Panc1 (cell line): ENCODE results near the gene DDAH2. TPM values are rescaled to one million over a fixed set of nuclear protein-coding genes. Genes with fewer than 3 reads are reported as not detected.

ENCODE experiments used
- ATAC-seq: fragments of 200-7000 bp; cut with Tn5 transposase; 2 replicates; pipeline ENCODE4 v1.9.1; 2020; ENCODE audit warnings: mild to moderate bottlenecking, moderate library complexity
- BruUV-seq: library from RNA; stranded (reverse); fragments of 400-500 nt; replicated peaks from 2 replicates; lab custom pipeline; 2021; lab: Mats Ljungman, UMichigan
- CTCF ChIA-PET: fragments of 300-600 bp; sonication (Branson Sonifier 250); formaldehyde crosslinking; loops from one replicate; lab custom pipeline; 2022; ENCODE audit warnings: antibody characterized with exemption; lab: Charles Lee
- POLR2A ChIA-PET: fragments of 300-600 bp; sonication (Branson Sonifier 250); formaldehyde crosslinking; loops from one replicate; lab custom pipeline; 2022; ENCODE audit warnings: antibody characterized with exemption; lab: Charles Lee
- DNase-seq: peaks from one replicate; pipeline ENCODE4 v3.0.0-alpha.2; 2010; ENCODE audit warnings: low read depth, low spot score
- H3K27ac ChIP-seq: 2 replicates; pipeline ENCODE4 v1.5.1; 2011; ENCODE audit warnings: mild to moderate bottlenecking, low read length, inconsistent platforms
- H3K27me3 ChIP-seq: fragments of 200-500 bp; sonication (Bioruptor generic); 2 replicates; pipeline ENCODE4 v1.6.0; 2014; ENCODE audit warnings: low read length, inconsistent platforms; ENCODE audit not compliant: control insufficient read depth, insufficient read depth
- H3K36me3 ChIP-seq: fragments of 200-500 bp; sonication (Bioruptor generic); 2 replicates; pipeline ENCODE4 v1.5.1; 2014; ENCODE audit warnings: inconsistent platforms, mild to moderate bottlenecking, low read length, moderate library complexity; ENCODE audit not compliant: control insufficient read depth, insufficient read depth
- H3K4me1 ChIP-seq: 2 replicates; pipeline ENCODE4 v1.5.1; 2011; ENCODE audit warnings: inconsistent platforms, mild to moderate bottlenecking, low read length, moderate library complexity; ENCODE audit not compliant: control insufficient read depth, insufficient read depth
- H3K4me3 ChIP-seq, 2 experiments: 2 replicates each; pipeline ENCODE4 v1.5.1; 2011 to 2012; ENCODE audit warnings: low read depth in 2 of 2, low read length in 2 of 2, mild to moderate bottlenecking in 2 of 2, inconsistent platforms in 1 of 2, moderate library complexity in 1 of 2
- H3K9me3 ChIP-seq: fragments of 200-500 bp; sonication (Bioruptor generic); 2 replicates; pipeline ENCODE4 v1.5.1; 2014; ENCODE audit warnings: low read depth, mild to moderate bottlenecking, inconsistent platforms, low read length, moderate library complexity; ENCODE audit not compliant: control insufficient read depth, insufficient read depth
- POLR2AphosphoS5 ChIP-seq: IDR thresholded peaks from 2 replicates; pipeline ENCODE4 v1.6.1; 2012; ENCODE audit warnings: mild to moderate bottlenecking, low read depth, low read length, moderate library complexity
- SIN3A ChIP-seq: IDR thresholded peaks from 2 replicates; pipeline ENCODE4 v1.6.1; 2012; ENCODE audit warnings: low read depth, mild to moderate bottlenecking, low read length, moderate library complexity, borderline replicate concordance; ENCODE audit not compliant: insufficient read depth
- TCF7L2 ChIP-seq: IDR thresholded peaks from 2 replicates; pipeline ENCODE4 v1.6.1; 2011; ENCODE audit warnings: mild to moderate bottlenecking, low read depth, low read length, inconsistent platforms
- in situ Hi-C: cut with HindIII; loops from 2 replicates; pipeline ENCODE4 v1.10.0; 2016; ENCODE audit warnings: low sequenced_read_pairs, low pct_unique_long_range_greater_than_20kb
- intact Hi-C: fragments of 100-400 bp; cut with micrococcal nuclease; formaldehyde crosslinking; loops from one replicate; pipeline ENCODE4 v1.10.0; 2022; ENCODE audit not compliant: unreplicated experiment
- total RNA-seq: library from RNA; stranded (reverse); gene quantifications from one replicate; pipeline ENCODE4 v1.2.1, GENCODE V29; 2021; ENCODE audit not compliant: unreplicated experiment
- TF ChIP-seq, protein P1 (sequence below), 2 experiments: IDR thresholded peaks; 2 replicates each; pipeline ENCODE4 v1.6.1; 2011 to 2012; ENCODE audit warnings: low read depth in 2 of 2, control low read depth in 1 of 2, low read length in 1 of 2, mild to moderate bottlenecking in 1 of 2, moderate library complexity in 1 of 2; ENCODE audit not compliant: insufficient read depth in 1 of 2
- TF ChIP-seq, protein P2 (sequence below): fragments of 450-650 bp; IDR thresholded peaks from 2 replicates; pipeline ENCODE4 v1.5.1; 2017; ENCODE audit warnings: mild to moderate bottlenecking

DDAH2 gene
- total RNA-seq, 1 experiment from 2014 or later: 104 TPM

DNA sequence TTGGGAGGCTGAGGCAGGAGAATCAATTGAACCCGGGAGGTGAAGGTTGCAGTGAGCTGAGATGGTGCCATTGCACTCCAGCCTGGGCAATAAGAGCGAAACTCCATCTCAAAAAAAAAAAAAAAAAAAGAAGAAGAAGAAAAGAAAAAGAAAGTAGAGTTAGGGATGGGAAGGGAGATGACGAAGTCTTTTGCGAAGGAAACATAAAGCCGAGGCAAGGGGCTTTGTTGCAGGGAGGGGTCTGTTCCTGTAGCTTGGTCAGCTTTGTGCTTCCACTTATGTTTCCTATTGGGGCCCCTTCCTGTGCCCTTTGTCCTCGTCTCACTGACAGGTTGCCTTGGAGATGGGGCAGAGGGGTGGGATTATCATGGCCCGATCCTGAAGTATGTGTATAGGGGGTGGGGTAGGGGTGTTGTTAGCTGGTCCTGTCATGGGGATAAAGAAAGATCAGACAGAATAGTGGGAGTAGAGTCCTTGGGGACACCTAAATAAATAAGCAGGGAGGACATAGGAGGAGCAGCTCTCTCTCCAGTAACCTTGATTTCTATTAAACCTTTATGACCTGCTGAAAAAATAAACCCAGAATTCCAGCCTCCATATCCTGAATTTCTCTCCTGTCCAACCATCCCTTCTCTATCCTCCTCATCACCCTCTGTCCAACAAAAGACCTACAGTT lies 8.4 kb upstream of the DDAH2 start:
- H3K27ac ChIP-seq: peak overlapping the region; percentile 100
- intact Hi-C loops: loop anchor here (10.0 kb wide), 1 partner anchor 97 kb away; no protein-coding TSS in a partner anchor
- DNase-seq (no peak), ATAC-seq (no peak)
- H3K27me3 ChIP-seq: no peaks in the 10 kb centered on the region
- in situ Hi-C loops: no loop called here
- peaks cover 16% of the 10 kb centered on the region for H3K36me3 ChIP-seq
- no peaks in the 10 kb centered on the region for H3K9me3 ChIP-seq
- no TSS peak for BruUV-seq
- H3K4me3 ChIP-seq: peak overlapping the region; percentile 6 to 90; a peak in 3 of 4 replicates
- TF ChIP-seq, protein P1, sequence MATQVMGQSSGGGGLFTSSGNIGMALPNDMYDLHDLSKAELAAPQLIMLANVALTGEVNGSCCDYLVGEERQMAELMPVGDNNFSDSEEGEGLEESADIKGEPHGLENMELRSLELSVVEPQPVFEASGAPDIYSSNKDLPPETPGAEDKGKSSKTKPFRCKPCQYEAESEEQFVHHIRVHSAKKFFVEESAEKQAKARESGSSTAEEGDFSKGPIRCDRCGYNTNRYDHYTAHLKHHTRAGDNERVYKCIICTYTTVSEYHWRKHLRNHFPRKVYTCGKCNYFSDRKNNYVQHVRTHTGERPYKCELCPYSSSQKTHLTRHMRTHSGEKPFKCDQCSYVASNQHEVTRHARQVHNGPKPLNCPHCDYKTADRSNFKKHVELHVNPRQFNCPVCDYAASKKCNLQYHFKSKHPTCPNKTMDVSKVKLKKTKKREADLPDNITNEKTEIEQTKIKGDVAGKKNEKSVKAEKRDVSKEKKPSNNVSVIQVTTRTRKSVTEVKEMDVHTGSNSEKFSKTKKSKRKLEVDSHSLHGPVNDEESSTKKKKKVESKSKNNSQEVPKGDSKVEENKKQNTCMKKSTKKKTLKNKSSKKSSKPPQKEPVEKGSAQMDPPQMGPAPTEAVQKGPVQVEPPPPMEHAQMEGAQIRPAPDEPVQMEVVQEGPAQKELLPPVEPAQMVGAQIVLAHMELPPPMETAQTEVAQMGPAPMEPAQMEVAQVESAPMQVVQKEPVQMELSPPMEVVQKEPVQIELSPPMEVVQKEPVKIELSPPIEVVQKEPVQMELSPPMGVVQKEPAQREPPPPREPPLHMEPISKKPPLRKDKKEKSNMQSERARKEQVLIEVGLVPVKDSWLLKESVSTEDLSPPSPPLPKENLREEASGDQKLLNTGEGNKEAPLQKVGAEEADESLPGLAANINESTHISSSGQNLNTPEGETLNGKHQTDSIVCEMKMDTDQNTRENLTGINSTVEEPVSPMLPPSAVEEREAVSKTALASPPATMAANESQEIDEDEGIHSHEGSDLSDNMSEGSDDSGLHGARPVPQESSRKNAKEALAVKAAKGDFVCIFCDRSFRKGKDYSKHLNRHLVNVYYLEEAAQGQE (IDR thresholded peaks at IDR 0.05; ENCODE audit: insufficient read depth in 1 of 2, low read depth in 2 of 2, low read length in 1 of 2): no peak
- no peak for TF ChIP-seq TCF7L2
- TF ChIP-seq, protein P2, sequence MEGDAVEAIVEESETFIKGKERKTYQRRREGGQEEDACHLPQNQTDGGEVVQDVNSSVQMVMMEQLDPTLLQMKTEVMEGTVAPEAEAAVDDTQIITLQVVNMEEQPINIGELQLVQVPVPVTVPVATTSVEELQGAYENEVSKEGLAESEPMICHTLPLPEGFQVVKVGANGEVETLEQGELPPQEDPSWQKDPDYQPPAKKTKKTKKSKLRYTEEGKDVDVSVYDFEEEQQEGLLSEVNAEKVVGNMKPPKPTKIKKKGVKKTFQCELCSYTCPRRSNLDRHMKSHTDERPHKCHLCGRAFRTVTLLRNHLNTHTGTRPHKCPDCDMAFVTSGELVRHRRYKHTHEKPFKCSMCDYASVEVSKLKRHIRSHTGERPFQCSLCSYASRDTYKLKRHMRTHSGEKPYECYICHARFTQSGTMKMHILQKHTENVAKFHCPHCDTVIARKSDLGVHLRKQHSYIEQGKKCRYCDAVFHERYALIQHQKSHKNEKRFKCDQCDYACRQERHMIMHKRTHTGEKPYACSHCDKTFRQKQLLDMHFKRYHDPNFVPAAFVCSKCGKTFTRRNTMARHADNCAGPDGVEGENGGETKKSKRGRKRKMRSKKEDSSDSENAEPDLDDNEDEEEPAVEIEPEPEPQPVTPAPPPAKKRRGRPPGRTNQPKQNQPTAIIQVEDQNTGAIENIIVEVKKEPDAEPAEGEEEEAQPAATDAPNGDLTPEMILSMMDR: no peak
- TF ChIP-seq POLR2AphosphoS5: no peak; the same call in 1 of the 2 replicates
- TF ChIP-seq SIN3A: no peak
- ChIA-PET CTCF (no interaction called here), POLR2A (interaction anchor here (0.7 to 1.7 kb wide), 4 partner anchors 15 to 160 kb away, joined by 3 to 6 read pairs (median 4); no protein-coding TSS in a partner anchor)
- H3K4me1 ChIP-seq: peaks cover 48% of the 10 kb centered on the region

- Histone ChIP-seq H3K36me3 (peaks cover 17% of the 10 kb centered on the region), H3K4me1 (peaks cover 50% of the 10 kb centered on the region), H3K27ac (peak overlapping the region; percentile 100), H3K27me3 (no peaks in the 10 kb centered on the region), H3K9me3 (no peaks in the 10 kb centered on the region), H3K4me3 (peak overlapping the region; percentile 99 to 100)
- in situ Hi-C loops: no loop called here
- ATAC-seq (no peak), DNase-seq (no peak)
- TF ChIP-seq POLR2AphosphoS5 (no peak), SIN3A (no peak)
- ChIA-PET CTCF (interaction anchor here (0.6 kb wide), 1 partner anchor 153 kb away, joined by 3 read pairs; no protein-coding TSS in a partner anchor), POLR2A (interaction anchor here (0.6 kb wide), 1 partner anchor 78 kb away, joined by 10 read pairs; the partner anchor contains the start of gene HSPA1L)
- BruUV-seq: no TSS peak
- intact Hi-C loops: loop anchor here (10.0 kb wide), 1 partner anchor 98 kb away; no protein-coding TSS in a partner anchor
Measured at GRCh38 chr6:31736768-31737314, 7.7 kb upstream of the DDAH2 start.
